Ammon's horn (tissue), 1 donor: ENCODE data around the gene SPATA13.

Experiments
- DNase-seq: peaks from one replicate; pipeline ENCODE4 v3.0.0-alpha.2; 2016; ENCODE audit warnings: low spot score

Gene SPATA13

DNA sequence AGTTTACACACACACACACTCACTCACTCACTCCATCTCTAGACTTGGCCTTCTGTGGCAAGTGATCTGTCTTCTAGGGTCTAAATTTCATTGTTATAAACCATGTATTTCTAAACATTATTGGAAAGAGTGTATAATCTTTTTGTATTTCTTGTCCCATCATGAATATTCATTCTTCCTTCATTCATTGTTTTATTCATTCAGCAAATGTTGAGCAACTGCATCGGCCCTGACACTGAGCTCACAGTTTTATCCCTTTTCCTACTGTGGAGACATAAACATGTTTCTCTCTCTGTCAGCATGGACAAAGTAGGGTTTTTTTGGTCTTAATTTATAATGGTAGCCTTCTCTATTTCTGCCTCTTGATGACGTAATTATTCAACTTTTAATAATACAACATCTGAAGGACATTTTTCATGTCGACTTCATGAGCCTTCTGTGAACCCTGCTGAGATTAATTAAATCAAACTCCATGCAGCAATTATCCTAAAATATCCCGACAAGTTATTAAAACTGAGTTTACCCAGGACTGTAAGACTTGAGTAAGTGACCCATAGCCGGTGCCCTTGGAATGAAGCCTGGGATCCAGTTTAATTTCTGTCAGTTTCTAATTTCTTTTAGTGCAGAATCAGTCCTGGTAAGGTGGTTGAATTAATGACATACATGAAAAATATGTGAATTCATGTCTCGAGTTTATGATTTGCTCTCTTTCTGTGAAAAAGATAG is 7.3 kb downstream of the SPATA13 start:
- peak; percentile 49 for DNase-seq

DNA sequence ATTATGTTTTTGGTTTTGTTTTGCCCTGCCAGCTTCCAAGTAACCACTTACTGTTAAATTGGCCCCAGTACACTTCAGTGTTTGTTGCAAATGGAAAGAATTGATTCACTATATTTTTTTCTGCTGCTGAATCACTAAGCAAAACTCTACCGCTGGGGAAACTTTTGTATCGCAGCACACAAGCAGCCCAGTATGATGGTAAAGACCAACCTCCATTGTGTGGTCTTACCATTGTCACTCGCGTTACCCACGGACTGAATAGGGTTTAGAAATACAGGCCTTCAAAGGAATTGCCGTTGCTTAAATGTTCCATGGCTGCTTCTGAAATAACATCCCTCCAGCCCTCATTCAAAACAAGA is 7.9 kb downstream of the SPATA13 start:
- no peak for DNase-seq

DNA sequence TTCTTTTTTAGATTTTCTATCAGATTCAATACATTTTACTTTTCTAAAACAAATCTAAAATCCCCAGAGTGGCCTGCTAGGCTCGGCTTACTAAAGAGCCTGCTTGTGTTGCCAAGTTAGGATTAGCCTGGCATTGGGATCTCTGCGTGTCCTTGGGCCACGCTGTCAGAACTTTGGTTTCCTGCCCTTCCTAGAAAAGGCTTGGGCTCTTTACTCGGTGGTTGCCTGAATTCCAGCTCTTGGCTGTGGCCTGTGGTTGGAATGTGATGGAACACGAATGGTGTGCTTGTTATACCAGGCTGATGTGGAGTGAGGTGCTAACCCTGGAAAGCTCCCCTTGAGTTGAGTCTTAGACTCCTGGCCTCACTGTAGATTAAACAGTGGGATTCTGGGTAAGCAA is 8.5 kb downstream of the SPATA13 start:
- no peak for DNase-seq

DNA sequence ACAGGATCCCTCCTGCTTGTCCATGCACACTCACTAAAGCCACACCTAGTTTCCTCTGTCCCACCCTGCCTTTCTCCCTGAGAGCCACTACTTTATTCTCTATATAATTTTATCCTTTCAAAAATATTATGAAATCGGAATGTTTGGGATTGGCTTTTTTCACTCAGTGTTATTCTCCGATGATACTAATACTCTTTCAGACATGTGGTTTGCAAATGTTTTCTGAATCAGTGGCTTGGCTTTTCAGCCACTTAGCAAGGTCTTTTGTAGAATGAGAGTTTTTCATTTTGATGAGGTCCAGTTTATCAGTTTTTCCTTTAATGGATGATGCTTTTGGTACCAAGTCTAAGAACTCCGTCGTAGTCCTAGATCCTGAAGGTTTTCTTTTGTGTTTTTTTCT is 11.6 kb downstream of the SPATA13 start:
- no peak for DNase-seq

DNA sequence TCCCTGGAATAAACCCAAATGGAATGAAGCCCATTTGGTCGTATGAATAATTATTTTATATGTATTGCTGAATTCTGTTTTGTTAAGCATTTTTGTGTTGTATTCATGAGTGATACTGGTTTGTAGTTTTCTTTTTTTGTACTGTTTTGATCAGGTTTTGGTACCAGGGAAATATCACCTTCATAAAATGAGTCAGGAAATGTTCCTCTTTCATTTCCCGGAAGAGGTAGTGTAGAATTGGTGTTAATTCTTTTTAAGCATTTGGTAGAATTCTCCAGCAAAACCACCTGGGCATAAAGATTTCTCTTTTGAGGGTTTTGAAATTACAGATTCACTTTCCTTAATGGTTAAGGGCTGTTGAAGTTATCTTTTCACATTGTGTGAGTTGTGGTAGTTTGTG is 13.3 kb downstream of the SPATA13 start:
- DNase-seq: no peak

DNA sequence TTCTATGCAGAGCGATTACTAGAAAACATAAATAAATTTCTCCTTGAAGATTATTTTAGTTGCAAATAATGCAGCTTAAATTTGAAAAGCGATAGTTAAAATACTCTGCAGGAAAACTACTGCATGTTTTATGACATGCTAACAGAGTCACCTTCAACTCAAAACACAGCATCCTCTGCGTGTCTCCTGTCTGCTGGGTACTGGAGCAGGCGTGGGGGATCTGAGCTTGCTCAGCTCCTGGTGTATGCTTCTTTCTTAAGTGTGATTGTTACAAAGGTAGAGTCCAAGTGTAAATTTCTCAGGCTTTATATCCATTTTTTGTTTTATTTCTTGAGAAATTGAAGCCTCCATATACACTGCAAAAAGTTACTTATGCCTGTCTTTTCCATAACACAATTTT is 15.3 kb downstream of the SPATA13 start:
- DNase-seq: no peak

DNA sequence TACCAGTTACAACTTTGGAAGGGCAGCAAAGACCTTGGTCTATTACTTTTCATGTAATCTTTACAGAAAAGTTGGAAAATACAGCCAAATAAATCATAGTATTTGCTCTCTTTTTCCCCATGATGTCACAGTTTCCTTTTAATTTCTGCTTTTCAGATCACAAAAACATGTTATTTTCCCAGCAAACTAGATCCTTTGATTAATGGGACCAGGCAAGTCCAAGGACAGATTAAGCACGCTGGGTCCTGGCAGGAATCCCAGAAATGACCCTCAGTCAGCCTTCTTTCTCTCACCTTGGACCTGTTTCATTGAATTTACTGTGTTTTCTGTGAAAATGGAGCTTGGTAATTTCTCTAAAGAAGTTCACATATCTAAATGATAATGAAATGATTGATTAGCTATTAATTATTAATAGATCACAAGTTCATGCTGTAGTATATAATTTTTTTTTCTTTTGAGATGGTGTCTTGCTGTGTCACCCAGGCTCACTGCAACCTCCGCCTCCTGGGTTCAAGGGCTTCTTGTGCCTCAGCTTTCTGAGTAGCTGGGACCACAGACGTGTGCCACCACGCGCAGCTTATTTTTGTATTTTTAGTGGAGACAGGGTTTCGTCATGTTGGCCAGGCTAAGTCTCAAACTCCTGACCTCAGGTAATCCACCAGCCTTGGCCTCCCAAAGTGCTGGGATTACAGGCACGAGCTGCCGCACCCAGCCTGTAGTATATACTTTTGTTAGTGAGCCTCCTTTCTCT is 16.0 kb downstream of the SPATA13 start:
- DNase-seq: no peak

DNA sequence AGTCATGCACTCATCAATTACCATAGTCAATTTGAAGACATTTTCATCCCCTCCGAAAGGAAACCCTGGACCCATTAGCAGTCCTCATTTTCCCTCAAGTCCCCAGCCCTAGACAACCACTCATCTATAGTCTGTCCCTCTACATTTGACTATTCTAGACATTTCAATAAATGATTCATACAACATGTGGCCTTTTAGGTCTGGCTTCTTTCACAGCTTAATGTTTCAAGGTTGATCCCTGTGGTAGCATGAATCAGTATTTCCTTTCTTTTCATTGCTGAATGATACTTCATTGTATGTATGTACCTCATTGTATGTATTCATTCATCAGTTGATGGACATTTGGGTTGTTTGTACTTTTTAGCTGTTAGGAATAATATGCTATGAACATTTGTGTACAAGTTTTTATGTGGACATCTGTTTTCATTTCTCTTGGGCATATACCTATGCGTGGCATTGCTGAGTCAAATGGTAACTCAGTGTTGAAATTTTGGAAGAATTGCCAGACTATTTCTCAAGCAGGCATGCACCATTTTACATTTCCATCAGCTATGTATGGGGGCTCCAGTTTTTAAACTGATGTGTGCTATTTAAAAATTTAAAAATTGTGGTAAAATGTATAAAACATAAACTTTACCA is 18.4 kb downstream of the SPATA13 start:
- no peak for DNase-seq

DNA sequence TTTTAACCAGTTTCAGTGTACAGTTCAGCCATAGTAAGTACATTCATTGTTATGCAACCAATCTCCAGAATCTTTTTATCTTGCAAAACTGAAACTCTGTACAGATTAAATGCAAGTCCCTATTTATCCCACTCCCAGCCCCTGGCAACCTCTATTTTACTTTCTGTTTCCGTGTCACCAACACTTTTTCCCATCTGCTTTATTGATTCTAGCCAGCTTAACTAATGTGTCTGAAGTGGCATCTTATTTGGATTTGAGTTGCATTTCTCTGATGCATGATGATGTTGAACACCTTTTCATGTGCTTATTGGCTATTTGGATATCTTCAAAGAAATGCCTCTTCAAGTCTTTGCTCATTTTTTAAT is 18.9 kb downstream of the SPATA13 start:
- DNase-seq: no peak

DNA sequence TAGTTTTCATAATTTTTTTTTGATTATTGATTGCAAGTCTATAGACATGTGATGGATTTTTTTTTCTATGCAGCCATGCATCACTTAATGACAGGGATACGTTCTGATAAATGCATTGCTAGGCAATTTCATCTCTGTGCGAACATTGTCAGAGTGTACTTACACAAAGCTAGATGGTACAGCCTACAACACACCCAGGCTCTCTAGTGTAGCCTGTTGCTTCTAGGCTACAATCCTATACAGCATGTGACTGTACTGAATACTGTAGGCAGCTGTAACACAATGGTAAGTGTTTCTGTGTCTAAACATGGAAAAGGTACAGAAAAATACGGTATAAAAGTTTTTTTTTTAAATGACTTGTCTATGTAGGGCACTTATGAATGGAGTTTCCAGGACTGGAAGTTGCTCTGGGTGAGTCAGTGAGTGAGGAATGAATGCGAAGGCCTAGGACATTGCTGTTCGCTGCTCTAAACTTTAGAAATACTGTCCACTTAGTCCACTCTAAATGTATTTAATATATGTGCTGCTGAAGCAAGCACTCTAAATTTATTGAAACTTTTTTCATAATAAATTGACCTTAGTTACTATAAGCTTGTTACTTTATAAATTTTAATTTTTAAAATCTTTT is 20.3 kb downstream of the SPATA13 start:
- DNase-seq: no peak

DNA sequence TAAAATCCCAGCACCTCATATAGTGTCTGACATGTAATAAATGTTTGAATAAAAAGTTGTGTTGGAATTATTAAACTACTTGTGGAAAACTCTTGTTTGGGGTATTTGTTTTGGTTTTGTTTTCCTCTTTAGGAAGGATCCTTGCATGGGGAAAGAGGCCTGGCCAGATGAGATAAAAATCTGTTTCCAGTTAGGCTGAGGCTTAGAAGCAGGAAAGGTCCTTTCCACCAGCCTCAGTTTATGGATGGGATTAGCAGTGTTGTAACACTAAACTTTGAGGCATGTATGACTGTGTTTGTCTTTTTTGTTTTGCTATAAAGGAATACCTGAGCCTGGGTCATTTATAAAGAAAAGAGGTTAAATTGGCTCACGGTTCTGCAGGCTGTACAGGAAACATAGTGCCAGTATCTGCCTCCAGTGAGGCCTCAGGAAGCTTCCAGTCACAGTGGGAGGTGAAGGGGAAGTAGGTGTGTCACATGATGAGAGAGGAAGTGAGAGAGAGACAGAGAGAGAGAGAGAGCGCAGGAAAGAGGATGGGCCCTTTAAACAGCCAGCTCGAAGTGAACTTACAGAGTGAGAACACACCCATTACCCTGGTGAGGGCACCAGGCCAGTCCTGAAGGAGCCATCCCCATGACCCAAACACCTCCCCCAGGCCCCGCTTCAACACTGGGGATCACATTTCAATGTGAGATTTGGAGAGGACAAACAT is 21.6 kb downstream of the SPATA13 start:
- DNase-seq: no peak

DNA sequence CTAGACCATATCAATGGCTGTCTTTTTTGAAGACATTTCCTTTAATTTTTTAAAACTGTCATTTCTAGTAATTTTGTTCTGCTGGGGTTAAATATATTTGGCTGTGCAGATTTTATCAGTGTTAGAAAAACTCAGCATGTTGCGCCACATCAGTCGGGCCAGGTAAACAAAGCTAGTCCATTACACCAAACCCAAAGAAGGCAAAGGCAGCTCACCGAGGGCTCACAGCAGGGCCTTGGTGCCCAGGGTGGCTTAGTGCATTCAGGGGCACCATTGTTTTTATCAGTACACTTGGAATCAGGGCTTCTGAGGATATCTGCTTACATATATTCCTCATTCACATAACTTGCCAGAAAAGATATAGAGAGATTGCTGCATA is 22.2 kb downstream of the SPATA13 start:
- DNase-seq: no peak

DNA sequence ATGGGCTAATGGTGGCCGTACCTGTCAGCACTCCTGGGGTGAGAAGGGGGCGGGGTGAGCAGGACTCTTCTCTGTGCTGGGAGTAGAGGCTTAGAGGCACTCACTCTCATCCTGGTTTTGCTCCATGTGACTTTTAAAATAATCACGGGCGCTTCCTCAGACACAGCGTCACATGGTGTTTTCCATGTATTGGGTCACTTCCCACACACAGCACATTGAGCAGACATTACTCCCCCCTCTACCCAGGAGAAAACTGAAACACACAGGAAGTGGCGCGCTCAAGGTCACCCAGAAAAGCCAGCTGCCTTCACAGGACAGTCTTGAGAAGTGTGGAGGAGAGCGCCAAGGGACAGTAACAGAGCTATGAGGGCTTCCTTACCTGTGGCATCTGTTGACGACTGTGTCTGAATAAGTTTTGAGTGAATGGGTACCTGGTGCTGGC is 23.2 kb downstream of the SPATA13 start:
- no peak for DNase-seq

DNA sequence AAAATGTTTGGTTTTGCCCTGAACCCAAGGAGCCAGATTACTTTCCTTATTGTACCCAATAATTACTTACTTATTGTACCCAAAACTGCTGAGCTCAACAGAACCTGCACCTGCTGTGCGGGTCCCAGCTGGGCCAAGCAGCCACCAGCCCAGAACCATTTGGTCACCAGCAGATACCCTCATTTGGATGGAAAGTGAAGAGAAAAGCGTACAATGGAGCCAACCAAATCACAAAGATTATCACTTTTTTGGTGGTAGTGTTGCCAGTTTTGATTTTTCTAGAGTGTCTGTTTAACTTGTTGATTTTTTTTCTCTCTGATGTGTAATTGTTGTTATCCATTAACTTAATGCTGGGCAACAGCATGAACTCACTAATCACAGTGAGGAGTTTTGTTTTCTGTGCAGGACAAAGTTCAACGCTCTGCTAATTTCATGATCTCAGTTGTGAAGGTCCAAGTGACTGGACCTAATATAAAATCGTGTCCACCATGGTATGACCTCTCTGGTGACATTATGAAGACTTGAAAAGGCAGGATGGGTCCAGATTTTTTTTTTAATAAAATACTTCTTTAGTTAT is 23.8 kb downstream of the SPATA13 start:
- DNase-seq: no peak

DNA sequence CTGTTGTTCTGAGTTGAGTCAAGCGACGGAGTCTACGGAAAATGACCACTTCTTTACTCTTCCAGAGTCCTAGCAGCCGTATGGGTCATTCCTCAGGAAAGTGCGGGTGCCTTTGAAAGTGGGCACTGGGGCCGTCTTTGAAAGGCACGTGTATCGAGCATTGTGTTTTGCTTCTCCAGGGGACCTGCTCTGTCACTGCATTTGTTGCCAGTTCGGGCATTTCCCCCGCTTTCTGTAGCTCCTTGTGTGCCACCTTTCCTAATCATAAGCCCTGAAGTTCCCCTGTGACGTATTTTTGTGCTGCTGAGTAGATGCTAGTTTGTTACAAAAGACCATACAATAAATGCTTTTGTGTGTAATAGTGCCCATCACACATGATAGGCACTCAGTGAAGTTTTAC is 24.4 kb downstream of the SPATA13 start:
- DNase-seq: no peak

DNA sequence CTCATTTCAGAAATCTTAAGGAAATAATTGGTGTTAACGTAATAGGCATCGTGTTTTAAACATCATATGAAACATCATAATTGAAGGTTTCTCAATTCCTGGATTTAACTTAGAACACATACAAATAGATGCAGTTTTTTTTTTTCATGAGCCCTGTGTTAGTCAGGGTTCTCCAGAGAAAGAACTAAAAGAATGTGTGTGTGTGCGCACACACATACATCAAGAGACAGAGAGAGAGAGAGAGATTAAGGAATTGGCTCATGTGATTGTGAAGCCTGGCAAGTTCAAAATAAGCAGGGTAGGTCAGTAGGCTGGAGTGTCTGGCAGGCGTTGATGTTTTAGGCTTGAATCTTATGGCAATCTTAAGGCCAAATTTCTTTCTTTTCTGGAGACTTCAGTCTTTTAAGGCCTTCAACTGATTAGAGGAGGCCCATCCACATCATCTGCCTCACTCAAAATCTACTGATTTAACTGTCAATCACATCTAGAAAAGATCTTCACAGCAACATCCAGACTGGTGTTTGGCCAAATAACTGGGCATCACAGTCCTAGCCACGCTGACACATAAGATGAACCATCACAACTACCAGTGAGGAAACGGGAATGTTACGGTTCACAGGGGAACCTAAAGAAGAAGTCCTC is 25.2 kb downstream of the SPATA13 start:
- DNase-seq: no peak

DNA sequence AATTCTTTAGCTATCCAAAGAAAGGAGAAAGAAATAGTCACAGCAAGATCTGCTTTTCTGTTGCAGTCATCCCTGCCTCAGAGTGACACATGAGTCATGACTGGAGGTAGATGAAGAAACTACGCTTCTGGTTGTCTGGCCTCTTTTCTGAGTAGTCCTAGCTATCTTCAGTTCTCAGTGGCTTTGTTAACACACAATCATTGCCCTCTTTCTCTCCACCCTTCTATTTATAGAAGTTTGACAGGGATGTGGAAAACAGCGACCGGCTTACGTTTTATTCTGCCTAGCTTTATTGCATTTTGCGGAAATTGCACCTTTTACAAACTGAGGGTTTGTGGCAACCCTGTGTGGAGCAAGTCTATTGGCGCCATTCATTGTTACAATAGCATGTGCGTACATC is 26.7 kb downstream of the SPATA13 start:
- no peak for DNase-seq

DNA sequence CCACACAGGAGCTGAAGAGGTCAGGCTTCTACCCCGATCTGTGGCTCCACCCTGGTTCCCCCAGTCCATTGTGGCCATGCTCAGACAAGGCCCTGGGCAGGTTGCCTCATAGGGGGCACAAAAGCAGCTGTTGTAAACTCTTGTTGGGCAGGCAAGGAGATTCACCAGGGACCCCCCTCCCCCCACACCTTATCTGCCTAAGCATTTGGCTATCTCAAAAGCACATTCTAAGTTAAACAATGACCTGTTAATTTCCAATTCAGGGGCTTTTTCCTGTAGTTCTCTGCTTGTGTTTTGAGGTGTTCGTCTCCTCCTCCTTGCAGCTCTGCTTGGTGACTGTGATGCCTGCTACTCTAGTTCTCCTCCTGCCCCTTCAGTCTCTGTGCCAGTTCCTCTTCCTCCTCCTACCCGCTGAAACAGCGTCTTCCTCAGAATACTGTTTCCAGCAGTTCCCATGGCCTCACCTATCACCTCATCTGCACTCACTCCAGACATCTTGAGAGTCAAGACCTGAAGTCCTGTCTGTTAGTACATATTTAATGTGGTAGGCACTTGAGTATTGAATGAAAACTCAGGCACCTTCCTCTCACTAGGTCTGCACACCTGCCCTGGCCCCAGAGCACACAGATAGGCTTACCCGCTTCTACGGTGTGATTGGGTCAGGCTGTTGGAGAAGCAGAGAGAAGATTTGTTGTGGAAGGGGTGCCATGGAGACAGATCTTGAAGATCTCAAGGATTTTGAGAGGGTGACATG is 31.7 kb downstream of the SPATA13 start:
- no peak for DNase-seq

DNA sequence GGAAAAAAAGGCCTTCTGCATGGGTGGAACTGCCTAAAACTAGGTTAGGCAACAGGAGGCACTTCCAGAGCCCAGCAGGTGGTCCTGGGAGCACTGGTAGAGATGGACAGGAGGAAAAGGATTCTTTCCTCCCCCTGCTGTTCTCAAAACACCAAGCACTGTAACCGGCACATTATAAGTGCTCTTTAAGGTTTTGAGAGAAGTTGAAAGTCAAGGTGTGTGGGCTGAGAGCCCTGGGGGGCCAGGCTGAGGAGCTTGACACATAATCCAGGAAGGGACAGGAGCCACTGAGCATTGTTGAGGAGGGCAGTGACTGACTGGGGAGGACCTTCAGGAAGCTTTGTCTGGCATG is 32.3 kb downstream of the SPATA13 start:
- no peak for DNase-seq

DNA sequence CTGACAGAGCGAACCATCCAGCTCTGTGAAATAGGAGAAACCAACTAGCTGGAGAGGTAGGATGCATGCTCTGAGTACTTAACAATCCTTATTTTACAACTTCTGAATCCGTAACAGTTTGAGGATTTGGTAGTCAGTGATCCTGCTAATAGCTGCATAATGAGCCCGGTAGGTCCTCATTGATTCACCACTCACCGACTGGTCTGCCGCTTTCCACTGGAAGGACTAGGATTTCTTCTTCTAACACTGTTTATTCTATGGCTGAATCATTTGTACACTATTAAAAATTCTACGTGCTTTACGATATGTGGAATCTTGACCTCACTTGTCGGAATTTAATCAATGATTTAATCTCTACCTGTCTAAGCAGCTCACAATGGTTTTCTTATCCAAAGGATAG is 33.9 kb downstream of the SPATA13 start:
- DNase-seq: no peak

DNA sequence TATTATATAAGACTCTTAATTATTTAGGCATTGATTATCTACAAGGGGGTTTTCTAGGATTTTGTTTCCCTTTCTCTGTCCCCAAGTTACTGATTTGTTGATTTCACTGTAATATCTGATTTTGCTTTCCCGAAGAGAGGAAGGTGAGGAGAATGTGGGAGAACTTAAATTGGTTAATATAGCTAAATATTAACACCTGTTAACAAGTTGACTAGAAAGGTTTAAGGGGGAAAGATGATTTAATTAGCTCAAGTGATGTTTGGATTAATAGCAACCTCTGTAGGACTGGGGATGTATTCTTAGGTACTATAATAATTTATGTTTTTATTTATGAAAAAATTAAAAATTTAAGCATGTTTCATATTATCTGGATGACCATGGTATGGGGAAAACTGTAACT is 35.1 kb downstream of the SPATA13 start:
- DNase-seq: no peak
